Gastroesophageal sphincter (tissue), 4 donors: ENCODE measurements around the gene OLFM3. TPM values are rescaled to one million over a fixed set of nuclear protein-coding genes. Genes with fewer than 3 reads are reported as not detected.

Source experiments
- ATAC-seq: fragments of 150-250 bp; one replicate; pipeline ENCODE4 v1.9.1; 2016; ENCODE audit warnings: mild to moderate bottlenecking, moderate library complexity
- H3K27ac ChIP-seq, 4 donors: fragments of 200-600 bp; sonication (generic) in 3 of 4; 1 replicate in 3 of 4; 2 replicates in 1 of 4; pipeline ENCODE4 v1.5.1; 2016 to 2019
- H3K27me3 ChIP-seq: fragments of 200-600 bp; sonication (generic); one replicate; pipeline ENCODE4 v1.5.1; 2019
- H3K36me3 ChIP-seq, 2 donors: fragments of 200-600 bp; sonication (generic); one replicate each; pipeline ENCODE4 v1.5.1; 2019; ENCODE audit warnings: control low read depth in 1 of 2
- H3K4me1 ChIP-seq, 3 donors: fragments of 200-600 bp; sonication (generic); 1 replicate in 2 of 3; 2 replicates in 1 of 3; pipeline ENCODE4 v1.5.1; 2016 to 2019; ENCODE audit warnings: control low read depth in 2 of 3
- H3K4me3 ChIP-seq, 2 donors: fragments of 200-600 bp; sonication (generic); one replicate each; pipeline ENCODE4 v1.5.1; 2019; ENCODE audit warnings: mild to moderate bottlenecking in 1 of 2, moderate library complexity in 1 of 2
- H3K9me3 ChIP-seq, 3 donors: fragments of 200-600 bp; sonication (generic); one replicate each; pipeline ENCODE4 v1.5.1; 2017 to 2019; ENCODE audit warnings: control low read depth in 2 of 3
- CTCF ChIP-seq, 4 experiments: fragments of 200-600 bp in 2 of 4; fragments of 450-650 bp in 2 of 4; sonication (generic) in 1 of 4; IDR thresholded peaks; one replicate each; pipeline ENCODE4 v1.5.1; 2017 to 2019; ENCODE audit warnings: antibody characterized with exemption in 4 of 4, mild to moderate bottlenecking in 2 of 4, moderate library complexity in 2 of 4
- EP300 ChIP-seq: sonication (generic); formaldehyde crosslinking; IDR thresholded peaks from one replicate; pipeline ENCODE4 v1.6.1; 2017; ENCODE audit warnings: antibody characterized with exemption, mild to moderate bottlenecking
- POLR2A ChIP-seq, 2 donors: fragments of 450-650 bp; IDR thresholded peaks; one replicate each; pipeline ENCODE4 v1.6.1; 2017; ENCODE audit warnings: antibody characterized with exemption in 2 of 2, mild to moderate bottlenecking in 2 of 2, moderate library complexity in 1 of 2
- POLR2AphosphoS5 ChIP-seq: sonication (generic); formaldehyde crosslinking; IDR thresholded peaks from one replicate; pipeline ENCODE4 v1.6.1; 2017; ENCODE audit warnings: antibody characterized with exemption
- WGBS, 2 donors: methylation state at CpG; one replicate each; pipeline ENCODE4 v1.1.5; 2018; ENCODE audit warnings: low coverage in 1 of 2; 5-methylcytosine and 5-hydroxymethylcytosine counted together
- total RNA-seq, 4 donors: library from RNA; depleted of rRNA; stranded (reverse); fragments of >200 nt; gene quantifications; one replicate each; pipeline ENCODE4 v1.1.0, GENCODE V29; 2016

Gene OLFM3
- total RNA-seq, 4 donors from 2014 or later: 0.13 to 0.47 (median 0.37) TPM

DNA sequence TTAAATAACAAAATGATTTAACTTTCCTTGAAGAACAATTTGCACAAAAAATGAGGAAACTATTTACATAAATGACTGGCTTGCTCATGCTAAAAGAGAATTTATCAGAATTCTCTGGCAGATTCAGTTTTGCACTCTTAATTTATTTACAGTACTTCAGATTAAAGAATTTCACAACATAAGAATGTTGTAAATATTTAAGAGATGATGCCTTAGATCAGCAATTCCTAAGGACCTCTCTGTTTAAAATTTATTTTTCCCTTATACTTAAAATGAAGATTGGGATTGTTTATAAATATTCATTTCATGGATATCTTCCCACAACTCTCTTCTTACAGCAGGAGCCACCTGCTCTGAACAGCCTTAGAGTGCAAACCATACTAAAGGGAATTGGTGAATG lies 120.8 kb downstream of the OLFM3 start:
- Histone ChIP-seq H3K4me1 (no peaks in the 10 kb centered on the region), H3K27ac (no peak overlapping the region), H3K4me3 (no peak overlapping the region), H3K36me3 (no peaks in the 10 kb centered on the region), H3K9me3 (no peaks in the 10 kb centered on the region), H3K27me3 (no peaks in the 10 kb centered on the region)
- no peak for ATAC-seq
- TF ChIP-seq POLR2AphosphoS5 (no peak), POLR2A (IDR thresholded peaks at IDR 0.05) (no peak), CTCF (IDR thresholded peaks at IDR 0.05) (no peak), EP300 (no peak)

- Histone ChIP-seq H3K36me3 (no peaks in the 10 kb centered on the region), H3K4me3 (no peak overlapping the region), H3K27me3 (peaks cover 7% of the 10 kb centered on the region), H3K9me3 (no peaks in the 10 kb centered on the region), H3K4me1 (no peaks in the 10 kb centered on the region), H3K27ac (no peak overlapping the region)
- TF ChIP-seq CTCF (IDR thresholded peaks at IDR 0.05) (no peak), POLR2A (IDR thresholded peaks at IDR 0.05) (no peak), EP300 (no peak), POLR2AphosphoS5 (no peak)
- WGBS, 2 donors: 100% methylated on average over 1 of the region's 1 CpG
- no peak for ATAC-seq
Measured at GRCh38 chr1:101873672-101874071, 123.1 kb downstream of the OLFM3 start.

DNA sequence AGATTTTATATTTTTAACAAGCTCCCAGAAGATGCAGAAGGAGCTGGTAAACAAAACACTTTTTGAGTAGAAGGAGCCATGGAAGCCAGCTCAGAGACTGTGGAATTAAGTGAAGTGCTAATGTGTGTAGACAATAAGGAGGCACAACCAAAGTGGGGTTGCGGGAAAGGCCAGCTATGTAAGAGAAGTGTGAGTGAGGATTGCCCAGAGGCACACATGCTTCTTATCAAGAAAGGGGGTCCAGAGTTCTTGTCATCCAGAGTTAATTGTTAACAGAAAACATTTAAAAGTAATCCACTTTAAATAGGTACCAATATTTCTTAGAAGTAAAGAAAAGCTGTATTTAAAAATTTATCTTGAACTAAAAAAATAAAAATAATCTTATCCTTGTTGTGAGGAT lies 136.8 kb downstream of the OLFM3 start:
- H3K27ac ChIP-seq: no peak overlapping the region
- 94 to 100% methylated on average over 1 of the region's 1 CpG for WGBS, 2 donors
- no peaks in the 10 kb centered on the region for H3K36me3 ChIP-seq
- H3K4me3 ChIP-seq: no peak overlapping the region
- no peak for TF ChIP-seq POLR2A (IDR thresholded peaks at IDR 0.05)
- no peak for TF ChIP-seq POLR2AphosphoS5
- TF ChIP-seq CTCF (IDR thresholded peaks at IDR 0.05): no peak
- TF ChIP-seq EP300: no peak
- no peaks in the 10 kb centered on the region for H3K4me1 ChIP-seq
- no peaks in the 10 kb centered on the region for H3K27me3 ChIP-seq
- ATAC-seq: no peak
- H3K9me3 ChIP-seq: no peaks in the 10 kb centered on the region

- Histone ChIP-seq H3K9me3 (no peaks in the 10 kb centered on the region), H3K36me3 (no peaks in the 10 kb centered on the region), H3K4me1 (no peaks in the 10 kb centered on the region), H3K4me3 (no peak overlapping the region), H3K27me3 (no peaks in the 10 kb centered on the region), H3K27ac (no peak overlapping the region)
- 63 to 79% methylated on average over 1 to 3 of the region's 3 CpGs for WGBS, 2 donors
- TF ChIP-seq EP300 (no peak), POLR2AphosphoS5 (no peak)
- no peak for ATAC-seq
Measured at GRCh38 chr1:101854271-101854670, 142.5 kb downstream of the OLFM3 start.

DNA sequence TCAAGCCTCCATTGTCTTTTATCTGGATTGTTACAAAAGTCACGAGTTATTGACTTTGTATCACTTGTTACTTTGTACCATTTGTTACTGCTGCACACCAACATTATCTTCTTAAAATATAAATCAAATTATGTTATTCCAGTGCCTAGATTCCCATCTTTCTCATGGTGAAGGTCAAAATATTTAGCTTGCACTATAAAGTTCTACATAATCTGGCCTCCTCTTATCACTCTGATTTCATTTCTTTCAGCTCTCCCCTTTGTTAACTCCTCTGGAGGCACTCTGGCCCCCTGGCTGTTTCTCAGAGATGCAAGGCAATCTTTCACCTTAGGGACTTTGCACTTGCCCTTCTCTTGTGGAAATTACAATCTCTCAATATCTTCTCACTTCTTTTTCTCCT lies 143.8 kb downstream of the OLFM3 start:
- TF ChIP-seq POLR2A (IDR thresholded peaks at IDR 0.05) (no peak), POLR2AphosphoS5 (no peak), CTCF (IDR thresholded peaks at IDR 0.05) (no peak), EP300 (no peak)
- Histone ChIP-seq H3K4me1 (no peaks in the 10 kb centered on the region), H3K9me3 (no peaks in the 10 kb centered on the region), H3K27me3 (no peaks in the 10 kb centered on the region), H3K4me3 (no peak overlapping the region), H3K27ac (no peak overlapping the region), H3K36me3 (no peaks in the 10 kb centered on the region)
- ATAC-seq: no peak
- 73 to 100% methylated on average over 1 of the region's 1 CpG for WGBS, 2 donors

- Histone ChIP-seq H3K9me3 (no peaks in the 10 kb centered on the region), H3K27ac (no peak overlapping the region), H3K4me1 (no peaks in the 10 kb centered on the region), H3K4me3 (no peak overlapping the region), H3K27me3 (peaks cover 11% of the 10 kb centered on the region), H3K36me3 (no peaks in the 10 kb centered on the region)
- ATAC-seq: no peak
- 25 to 78% methylated on average over 1 of the region's 1 CpG for WGBS, 2 donors
- no peak for TF ChIP-seq CTCF (IDR thresholded peaks at IDR 0.05)
- no peak for TF ChIP-seq POLR2AphosphoS5
- TF ChIP-seq EP300: no peak
- TF ChIP-seq POLR2A (IDR thresholded peaks at IDR 0.05): no peak
Measured at GRCh38 chr1:101849356-101849755, 147.4 kb downstream of the OLFM3 start.
